HG03469 (cell line): ENCODE measurements around the gene SYNE3.

Experiments used
- ATAC-seq: cut with Tn5 transposase; IDR thresholded peaks from one replicate; pipeline ENCODE4 v1.9.1; 2021; ENCODE audit warnings: mild to moderate bottlenecking, moderate library complexity, moderate number of reproducible peaks; ENCODE audit not compliant: unreplicated experiment

SYNE3 gene

GRCh38 chr14:95509495-95509894, 7.0 kb downstream of the SYNE3 start:
- no peak for ATAC-seq

GRCh38 chr14:95508377-95508776, 8.1 kb downstream of the SYNE3 start:
- ATAC-seq: no peak

GRCh38 chr14:95507701-95508103, 8.7 kb downstream of the SYNE3 start:
- no peak for ATAC-seq

GRCh38 chr14:95507174-95507573, 9.3 kb downstream of the SYNE3 start:
- ATAC-seq: no peak

GRCh38 chr14:95505030-95505589, 11.3 kb downstream of the SYNE3 start:
- ATAC-seq: no peak

- ATAC-seq: no peak
These were observed 12.1 kb downstream of the SYNE3 start for GRCh38 chr14:95504135-95505029.

- ATAC-seq: peak; percentile 51
These were observed 12.9 kb downstream of the SYNE3 start for GRCh38 chr14:95503365-95504134.

- ATAC-seq: no peak
These were observed 14.0 kb downstream of the SYNE3 start for GRCh38 chr14:95502381-95502950.

- no peak for ATAC-seq
These were observed 15.6 kb downstream of the SYNE3 start for GRCh38 chr14:95500772-95501401.

GRCh38 chr14:95500201-95500681, 16.2 kb downstream of the SYNE3 start:
- no peak for ATAC-seq

GRCh38 chr14:95499354-95499750, 17.1 kb downstream of the SYNE3 start:
- ATAC-seq: no peak

GRCh38 chr14:95498622-95499353, 17.7 kb downstream of the SYNE3 start:
- no peak for ATAC-seq

- no peak for ATAC-seq
These were observed 18.9 kb downstream of the SYNE3 start for GRCh38 chr14:95497561-95498011.

- ATAC-seq: no peak
These were observed 19.7 kb downstream of the SYNE3 start for GRCh38 chr14:95496690-95497259.

- ATAC-seq: no peak
These were observed 20.3 kb downstream of the SYNE3 start for GRCh38 chr14:95496111-95496681.

- peak; percentile 70 for ATAC-seq
These were observed 20.9 kb downstream of the SYNE3 start for GRCh38 chr14:95495538-95496025.

GRCh38 chr14:95495076-95495475, 21.4 kb downstream of the SYNE3 start:
- no peak for ATAC-seq

GRCh38 chr14:95494456-95494855, 22.0 kb downstream of the SYNE3 start:
- ATAC-seq: no peak

- ATAC-seq: no peak
These were observed 22.5 kb downstream of the SYNE3 start for GRCh38 chr14:95493976-95494375.
